NCI-H1417 (cell line): ENCODE data around the gene PDE4C.

Experiments used
- DNase-seq, 3 experiments: peaks; one replicate each; lab custom pipeline; 2025; lab: John Stamatoyannopoulos, UW

Gene PDE4C

DNA sequence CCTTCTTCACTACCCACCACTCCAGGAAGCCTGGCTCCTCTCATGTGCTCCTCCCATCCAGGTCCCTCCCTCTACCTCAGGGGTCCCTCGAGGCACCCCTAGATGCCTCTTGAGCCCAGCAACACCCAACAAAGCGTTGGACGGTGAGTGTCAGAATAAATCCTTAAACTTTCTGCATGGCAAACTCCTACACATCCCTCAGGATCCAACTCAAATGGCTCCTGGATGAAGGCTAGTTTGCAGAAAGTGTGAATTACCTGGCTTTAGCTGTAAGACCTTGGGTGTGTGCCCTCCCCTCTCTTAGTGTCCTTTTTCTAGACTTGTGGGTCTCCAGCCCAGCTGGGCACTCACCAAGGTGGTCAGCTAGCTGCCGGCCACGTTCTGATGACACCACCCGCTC, 27.9 kb downstream of the PDE4C start:
- DNase-seq: no peak

- no peak for DNase-seq
Measured at GRCh38 chr19:18197941-18198340, 28.3 kb downstream of the PDE4C start.

DNA sequence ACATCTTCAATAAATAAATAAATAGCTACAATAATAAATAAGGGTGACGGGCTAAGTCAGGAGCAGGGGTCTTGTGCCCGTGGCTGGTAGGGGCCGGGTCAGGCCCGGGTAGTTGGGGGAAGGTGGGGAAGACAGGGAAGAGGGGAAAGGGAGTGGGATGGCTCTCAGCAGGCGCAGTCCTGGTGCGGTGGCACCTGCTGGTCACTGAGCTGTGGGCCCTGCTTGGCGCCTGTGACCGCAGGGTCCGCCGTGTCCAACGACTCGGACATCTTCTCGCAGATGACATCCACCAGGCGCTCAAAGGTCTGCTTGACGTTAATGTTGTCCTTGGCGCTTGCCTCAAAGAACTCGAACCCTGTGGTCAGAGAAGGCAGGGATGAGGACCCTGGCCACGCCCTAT, 28.9 kb downstream of the PDE4C start:
- no peak for DNase-seq

GRCh38 chr19:18196511-18196845, 29.8 kb downstream of the PDE4C start:
- no peak for DNase-seq

GRCh38 chr19:18194554-18195238, 31.5 kb downstream of the PDE4C start:
- no peak for DNase-seq

GRCh38 chr19:18194181-18194530, 32.1 kb downstream of the PDE4C start:
- no peak for DNase-seq

GRCh38 chr19:18193388-18194180, 32.7 kb downstream of the PDE4C start:
- peak in 2 of 3 experiments; percentile 51 to 56 for DNase-seq

GRCh38 chr19:18192673-18193387, 33.4 kb downstream of the PDE4C start, which contains the start of gene MPV17L2:
Gene MPV17L2, plus strand, starts transcription at chr19:18193218. Its CDS starts 64 bp downstream, at chr19:18193282.
- DNase-seq: peak; percentile 98 to 100 (median 99)

DNA sequence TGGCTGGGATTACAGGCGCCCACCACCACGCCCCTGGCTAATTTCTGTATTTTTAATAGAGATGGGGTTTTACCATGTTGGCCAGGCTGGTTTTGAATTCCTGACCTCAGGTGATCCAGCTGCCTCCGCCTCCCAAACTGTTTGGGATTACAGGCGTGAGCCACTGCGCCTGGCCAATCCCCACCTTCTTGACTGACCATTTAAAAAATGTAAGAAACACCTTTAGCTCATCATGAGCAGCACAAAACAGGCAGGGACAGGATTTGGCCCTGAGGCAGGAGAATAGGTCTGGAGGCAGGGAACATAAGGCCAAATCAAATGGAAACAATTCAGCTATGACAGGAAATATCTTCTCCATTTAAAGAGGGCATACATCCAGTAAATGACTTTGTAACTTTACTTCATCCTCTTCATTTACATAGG, 34.6 kb downstream of the PDE4C start:
- DNase-seq: no peak

GRCh38 chr19:18190278-18190677, 36.0 kb downstream of the PDE4C start:
- DNase-seq: no peak

- DNase-seq: no peak
Measured at GRCh38 chr19:18185538-18185937, 40.7 kb downstream of the PDE4C start.

- DNase-seq: no peak
Measured at GRCh38 chr19:18183529-18183928, 42.7 kb downstream of the PDE4C start.

- no peak for DNase-seq
Measured at GRCh38 chr19:18179957-18180356, 46.3 kb downstream of the PDE4C start.

- DNase-seq: no peak
Measured at GRCh38 chr19:18176367-18177310, 49.6 kb downstream of the PDE4C start.

- DNase-seq: no peak
Measured at GRCh38 chr19:18174983-18175382, 51.3 kb downstream of the PDE4C start.
